NB4 (cell line): ENCODE measurements around the gene CDH2.

Source experiments
- TF ChIP-seq, protein P1 (sequence below): IDR thresholded peaks from one replicate; pipeline ENCODE4 v1.5.1; 2012; ENCODE audit warnings: low read depth, low read length
- TF ChIP-seq, protein P2 (sequence below): IDR thresholded peaks from 2 replicates; pipeline ENCODE4 v1.6.1; 2011; ENCODE audit warnings: low read depth, low read length

DNA sequence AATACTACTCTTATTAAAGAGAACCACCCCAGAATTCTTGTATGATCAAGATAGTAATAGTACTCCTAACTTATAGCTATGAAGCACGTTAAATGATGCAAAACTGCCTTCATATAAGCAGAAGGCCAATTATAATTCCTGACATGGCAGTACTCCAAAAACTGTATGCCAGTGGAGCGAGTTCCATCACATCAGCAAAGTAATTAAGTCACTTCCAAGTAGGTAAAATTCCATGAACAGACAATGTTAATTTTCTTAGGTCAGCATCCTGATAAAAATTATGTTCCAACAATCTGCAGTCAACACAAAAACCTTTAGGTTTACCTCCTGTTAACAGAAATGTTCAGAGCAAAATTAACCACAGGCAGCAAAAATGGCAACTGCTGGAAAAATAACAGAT, 136.7 kb downstream of the CDH2 start:
- TF ChIP-seq, protein P1, sequence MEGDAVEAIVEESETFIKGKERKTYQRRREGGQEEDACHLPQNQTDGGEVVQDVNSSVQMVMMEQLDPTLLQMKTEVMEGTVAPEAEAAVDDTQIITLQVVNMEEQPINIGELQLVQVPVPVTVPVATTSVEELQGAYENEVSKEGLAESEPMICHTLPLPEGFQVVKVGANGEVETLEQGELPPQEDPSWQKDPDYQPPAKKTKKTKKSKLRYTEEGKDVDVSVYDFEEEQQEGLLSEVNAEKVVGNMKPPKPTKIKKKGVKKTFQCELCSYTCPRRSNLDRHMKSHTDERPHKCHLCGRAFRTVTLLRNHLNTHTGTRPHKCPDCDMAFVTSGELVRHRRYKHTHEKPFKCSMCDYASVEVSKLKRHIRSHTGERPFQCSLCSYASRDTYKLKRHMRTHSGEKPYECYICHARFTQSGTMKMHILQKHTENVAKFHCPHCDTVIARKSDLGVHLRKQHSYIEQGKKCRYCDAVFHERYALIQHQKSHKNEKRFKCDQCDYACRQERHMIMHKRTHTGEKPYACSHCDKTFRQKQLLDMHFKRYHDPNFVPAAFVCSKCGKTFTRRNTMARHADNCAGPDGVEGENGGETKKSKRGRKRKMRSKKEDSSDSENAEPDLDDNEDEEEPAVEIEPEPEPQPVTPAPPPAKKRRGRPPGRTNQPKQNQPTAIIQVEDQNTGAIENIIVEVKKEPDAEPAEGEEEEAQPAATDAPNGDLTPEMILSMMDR, result no peak
- TF ChIP-seq, protein P2, sequence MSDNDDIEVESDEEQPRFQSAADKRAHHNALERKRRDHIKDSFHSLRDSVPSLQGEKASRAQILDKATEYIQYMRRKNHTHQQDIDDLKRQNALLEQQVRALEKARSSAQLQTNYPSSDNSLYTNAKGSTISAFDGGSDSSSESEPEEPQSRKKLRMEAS, result no peak
